OCI-LY3 (cell line): ENCODE data around the gene CDIP1.

Experiments used
- H2AFZ ChIP-seq: fragments of 200-600, 300-600 bp; shearing (Covaris generic); 2 replicates; pipeline ENCODE4 v1.6.0; 2014; ENCODE audit warnings: antibody characterized with exemption, low read depth, low read length
- H3K27ac ChIP-seq: fragments of 200-600, 300-600 bp; sonication (generic); 2 replicates; pipeline ENCODE4 v1.5.1; 2014; ENCODE audit warnings: mild to moderate bottlenecking, low read length, moderate library complexity, mixed read lengths
- H3K27me3 ChIP-seq: fragments of 200-600, 300-600 bp; sonication (generic); 2 replicates; pipeline ENCODE4 v1.6.1; 2014; ENCODE audit warnings: low read depth, low read length, mixed read lengths
- H3K36me3 ChIP-seq: fragments of 200-600, 300-600 bp; sonication (generic); replicated peaks from 2 replicates; pipeline ENCODE3; 2014; ENCODE audit warnings: low read depth, low read length, mixed read lengths
- H3K4me1 ChIP-seq: fragments of 300-600, 200-600 bp; sonication (generic); 2 replicates; pipeline ENCODE4 v1.6.1; 2014; ENCODE audit warnings: low read length, mixed read lengths
- H3K4me2 ChIP-seq: fragments of 200-600, 300-600 bp; sonication (generic); 2 replicates; pipeline ENCODE4 v1.6.1; 2014; ENCODE audit warnings: low read length, mixed read lengths
- H3K4me3 ChIP-seq: fragments of 300-600, 200-600 bp; sonication (generic); 2 replicates; pipeline ENCODE4 v1.5.1; 2014; ENCODE audit warnings: antibody characterized with exemption, mild to moderate bottlenecking, low read length, moderate library complexity
- H3K79me2 ChIP-seq: fragments of 300-600, 200-600 bp; shearing (Covaris generic); 2 replicates; pipeline ENCODE4 v1.6.1; 2014; ENCODE audit warnings: mild to moderate bottlenecking, low read length, mixed read lengths
- H3K9ac ChIP-seq: fragments of 300-600, 200-600 bp; shearing (Covaris generic); 2 replicates; pipeline ENCODE4 v1.6.0; 2014; ENCODE audit warnings: mild to moderate bottlenecking, low read length, moderate library complexity
- H3K9me3 ChIP-seq: fragments of 200-600, 300-600 bp; shearing (Covaris generic); 2 replicates; pipeline ENCODE4 v1.6.1; 2014; ENCODE audit warnings: low read length, mixed read lengths; ENCODE audit not compliant: insufficient read depth
- H4K20me1 ChIP-seq: fragments of 200-600, 300-600 bp; sonication (generic); 2 replicates; pipeline ENCODE4 v1.6.1; 2016; ENCODE audit warnings: low read length, mixed read lengths; ENCODE audit not compliant: insufficient read depth
- EZH2phosphoT487 ChIP-seq: fragments of 200-600 bp; shearing (Covaris generic); IDR thresholded peaks from 2 replicates; pipeline ENCODE4 v1.6.1; 2018; ENCODE audit warnings: antibody characterized with exemption, mixed run types, low read depth
- TF ChIP-seq, protein P1 (sequence below): fragments of 200-600, 300-600 bp; sonication (generic); IDR thresholded peaks from 2 replicates; pipeline ENCODE4 v1.5.1; 2014; ENCODE audit warnings: antibody characterized with exemption, low read length, low read depth

The CDIP1 gene

DNA sequence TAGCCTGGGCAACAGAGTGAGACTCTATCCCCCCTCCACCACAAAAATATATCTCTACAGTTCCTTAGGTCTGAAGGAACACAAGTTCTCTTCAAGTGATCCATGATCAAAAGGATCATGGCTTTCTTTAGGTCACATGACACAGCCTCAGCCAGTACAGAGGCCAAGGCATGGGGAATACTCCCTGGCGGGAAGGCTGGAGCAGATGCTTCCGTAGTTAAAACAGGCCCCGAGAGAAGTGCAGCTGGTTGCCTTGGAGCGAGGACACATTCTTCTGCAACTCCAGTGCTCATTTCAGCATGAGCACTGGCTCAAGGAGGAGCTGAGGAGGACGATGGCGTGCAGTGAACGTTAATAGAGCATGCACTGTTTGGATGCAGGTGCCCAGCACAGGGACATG is 13.5 kb downstream of the CDIP1 start:
- no peaks in the 10 kb centered on the region for H4K20me1 ChIP-seq
- no peak overlapping the region for H3K27ac ChIP-seq

DNA sequence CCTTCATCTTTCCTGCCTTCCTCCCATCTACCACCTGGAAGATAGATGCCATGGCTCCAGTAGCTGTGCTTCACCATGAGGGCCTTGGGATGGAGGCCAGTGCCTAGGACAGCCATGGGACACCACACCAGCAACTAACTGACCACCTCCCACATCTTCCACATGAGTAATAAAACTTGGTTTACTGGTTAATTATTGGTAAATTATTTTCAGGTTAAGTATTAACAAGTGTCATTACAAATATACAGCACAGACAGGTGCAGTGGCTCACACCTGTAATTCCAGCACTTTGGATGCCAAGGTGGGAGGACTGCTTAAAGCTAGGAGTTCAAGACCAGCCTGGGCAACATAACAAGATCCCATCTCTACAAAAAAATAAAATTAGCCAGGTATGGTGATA is 14.0 kb downstream of the CDIP1 start:
- Histone ChIP-seq H3K4me3 (no peak overlapping the region), H3K79me2 (no peaks in the 10 kb centered on the region), H3K36me3 (no peaks in the 10 kb centered on the region), H3K27ac (no peak overlapping the region), H3K27me3 (no peaks in the 10 kb centered on the region), H3K9me3 (no peaks in the 10 kb centered on the region), H3K4me2 (no peak overlapping the region), H4K20me1 (no peaks in the 10 kb centered on the region), H3K9ac (no peak overlapping the region), H2AFZ (no peak overlapping the region), H3K4me1 (peaks cover 15% of the 10 kb centered on the region)
- TF ChIP-seq EZH2phosphoT487 = no peak
- TF ChIP-seq, protein P1, sequence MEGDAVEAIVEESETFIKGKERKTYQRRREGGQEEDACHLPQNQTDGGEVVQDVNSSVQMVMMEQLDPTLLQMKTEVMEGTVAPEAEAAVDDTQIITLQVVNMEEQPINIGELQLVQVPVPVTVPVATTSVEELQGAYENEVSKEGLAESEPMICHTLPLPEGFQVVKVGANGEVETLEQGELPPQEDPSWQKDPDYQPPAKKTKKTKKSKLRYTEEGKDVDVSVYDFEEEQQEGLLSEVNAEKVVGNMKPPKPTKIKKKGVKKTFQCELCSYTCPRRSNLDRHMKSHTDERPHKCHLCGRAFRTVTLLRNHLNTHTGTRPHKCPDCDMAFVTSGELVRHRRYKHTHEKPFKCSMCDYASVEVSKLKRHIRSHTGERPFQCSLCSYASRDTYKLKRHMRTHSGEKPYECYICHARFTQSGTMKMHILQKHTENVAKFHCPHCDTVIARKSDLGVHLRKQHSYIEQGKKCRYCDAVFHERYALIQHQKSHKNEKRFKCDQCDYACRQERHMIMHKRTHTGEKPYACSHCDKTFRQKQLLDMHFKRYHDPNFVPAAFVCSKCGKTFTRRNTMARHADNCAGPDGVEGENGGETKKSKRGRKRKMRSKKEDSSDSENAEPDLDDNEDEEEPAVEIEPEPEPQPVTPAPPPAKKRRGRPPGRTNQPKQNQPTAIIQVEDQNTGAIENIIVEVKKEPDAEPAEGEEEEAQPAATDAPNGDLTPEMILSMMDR = no peak

More for the DNA sequence above, 13.5 kb downstream of the CDIP1 start:
- Histone ChIP-seq H3K36me3 (no peaks in the 10 kb centered on the region), H3K9ac (no peak overlapping the region), H3K27me3 (no peaks in the 10 kb centered on the region), H3K4me2 (no peak overlapping the region), H3K79me2 (no peaks in the 10 kb centered on the region), H3K9me3 (no peaks in the 10 kb centered on the region), H3K4me1 (peaks cover 20% of the 10 kb centered on the region), H3K4me3 (no peak overlapping the region), H2AFZ (no peak overlapping the region)
- TF ChIP-seq, protein P1 = no peak
- TF ChIP-seq EZH2phosphoT487 = no peak

DNA sequence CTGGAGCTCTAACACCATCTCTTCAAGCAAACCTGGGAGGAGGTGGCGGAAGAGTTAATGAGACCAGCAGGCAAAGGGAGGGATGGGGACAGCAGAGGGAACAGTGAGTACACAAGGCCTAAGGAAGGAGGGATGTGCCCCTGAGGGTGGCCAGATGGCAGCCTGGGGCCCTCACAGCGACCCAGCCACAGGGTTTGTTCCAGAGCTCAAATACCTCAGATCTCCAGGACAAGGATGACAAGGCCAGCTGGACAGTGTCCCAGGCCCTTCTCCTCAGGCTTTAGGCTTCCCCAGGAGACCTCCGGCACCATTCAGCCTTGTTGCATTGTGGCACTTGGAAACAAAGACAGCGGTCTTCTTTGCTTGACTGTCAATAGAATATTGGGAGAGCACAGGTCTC is 14.9 kb downstream of the CDIP1 start:
- no peaks in the 10 kb centered on the region for H4K20me1 ChIP-seq
- H2AFZ ChIP-seq = no peak overlapping the region
- no peak overlapping the region for H3K4me2 ChIP-seq
- no peak overlapping the region for H3K9ac ChIP-seq
- no peak overlapping the region for H3K27ac ChIP-seq
- H3K4me3 ChIP-seq = no peak overlapping the region
- no peaks in the 10 kb centered on the region for H3K36me3 ChIP-seq
- H3K27me3 ChIP-seq = no peaks in the 10 kb centered on the region
- TF ChIP-seq, protein P1 = no peak
- TF ChIP-seq EZH2phosphoT487 = no peak
- H3K4me1 ChIP-seq = peaks cover 7% of the 10 kb centered on the region; the same call in 1 of the 2 replicates
- H3K79me2 ChIP-seq = no peaks in the 10 kb centered on the region
- H3K9me3 ChIP-seq = no peaks in the 10 kb centered on the region

DNA sequence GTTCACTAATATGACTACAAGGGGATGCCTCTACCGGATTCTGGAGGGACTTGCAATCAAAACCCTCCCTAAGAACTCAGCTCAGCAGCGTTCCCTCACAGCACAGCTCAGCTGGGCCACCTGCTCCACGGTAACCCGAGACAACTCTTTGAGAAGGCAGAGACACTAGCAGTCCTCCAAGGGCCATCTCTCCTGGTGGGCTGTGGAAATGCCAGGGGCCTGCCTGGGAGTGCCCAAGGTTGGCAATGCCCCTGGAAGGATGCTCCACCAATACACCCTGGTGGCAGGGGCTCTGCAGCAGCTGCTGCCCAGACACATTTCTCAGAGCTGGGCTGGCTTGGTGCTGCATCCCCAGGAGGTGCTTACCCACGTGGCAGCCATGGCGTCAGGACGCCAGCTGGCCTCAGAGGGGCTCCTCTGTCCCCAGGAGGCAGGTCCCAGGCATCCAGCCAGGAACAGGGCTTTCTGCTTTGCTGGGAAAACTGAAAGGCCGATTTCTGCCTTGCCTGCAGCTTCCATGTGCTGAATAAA is 16.5 kb downstream of the CDIP1 start:
- H3K9me3 ChIP-seq = no peaks in the 10 kb centered on the region
- H3K4me3 ChIP-seq = no peak overlapping the region
- H3K4me1 ChIP-seq = peaks cover 4% of the 10 kb centered on the region; the same call in 1 of the 2 replicates
- no peak overlapping the region for H3K4me2 ChIP-seq
- no peak overlapping the region for H3K9ac ChIP-seq
- H3K79me2 ChIP-seq = no peaks in the 10 kb centered on the region
- no peaks in the 10 kb centered on the region for H4K20me1 ChIP-seq
- no peak overlapping the region for H2AFZ ChIP-seq
- TF ChIP-seq, protein P1 = no peak
- no peak for TF ChIP-seq EZH2phosphoT487
- H3K27ac ChIP-seq = no peak overlapping the region
- no peaks in the 10 kb centered on the region for H3K36me3 ChIP-seq
- no peaks in the 10 kb centered on the region for H3K27me3 ChIP-seq
